IPS-18c (cell line): ENCODE measurements around the gene ZNF532.

Source experiments
- H3K4me3 ChIP-seq: 2 replicates; pipeline ENCODE4 v1.7.0; 2013; ENCODE audit warnings: low read depth, mild to moderate bottlenecking, low read length, moderate library complexity; ENCODE audit not compliant: insufficient read depth
- H3K9me3 ChIP-seq: one replicate; pipeline ENCODE4 v1.6.1; 2013; ENCODE audit warnings: mild to moderate bottlenecking, low read length, moderate library complexity; ENCODE audit not compliant: control insufficient read depth, insufficient read depth

The ZNF532 gene

GRCh38 chr18:58943896-58944295 is 79.2 kb downstream of the ZNF532 start:
- Histone ChIP-seq H3K9me3 (no peaks in the 10 kb centered on the region), H3K4me3 (no peak overlapping the region)

- Histone ChIP-seq H3K4me3 (no peak overlapping the region), H3K9me3 (no peaks in the 10 kb centered on the region)
These were observed 82.6 kb downstream of the ZNF532 start for GRCh38 chr18:58947136-58947732.

- Histone ChIP-seq H3K4me3 (no peak overlapping the region), H3K9me3 (no peaks in the 10 kb centered on the region)
These were observed 84.4 kb downstream of the ZNF532 start for GRCh38 chr18:58949031-58949430.

GRCh38 chr18:58951986-58952702 is 87.5 kb downstream of the ZNF532 start:
- no peak overlapping the region for H3K4me3 ChIP-seq
- no peaks in the 10 kb centered on the region for H3K9me3 ChIP-seq

- H3K4me3 ChIP-seq = no peak overlapping the region
- H3K9me3 ChIP-seq = no peaks in the 10 kb centered on the region
These were observed 88.2 kb downstream of the ZNF532 start for GRCh38 chr18:58952858-58953257.

- H3K9me3 ChIP-seq = no peaks in the 10 kb centered on the region
- H3K4me3 ChIP-seq = no peak overlapping the region
These were observed 89.0 kb downstream of the ZNF532 start for GRCh38 chr18:58953627-58954026.

- no peak overlapping the region for H3K4me3 ChIP-seq
These were observed 90.3 kb downstream of the ZNF532 start for GRCh38 chr18:58955001-58955400.

GRCh38 chr18:58955738-58956137 is 91.1 kb downstream of the ZNF532 start:
- H3K9me3 ChIP-seq = no peaks in the 10 kb centered on the region
- H3K4me3 ChIP-seq = no peak overlapping the region

More at GRCh38 chr18:58955001-58955400, 90.3 kb downstream of the ZNF532 start:
- no peaks in the 10 kb centered on the region for H3K9me3 ChIP-seq

- no peaks in the 10 kb centered on the region for H3K9me3 ChIP-seq
- H3K4me3 ChIP-seq = no peak overlapping the region
These were observed 94.0 kb downstream of the ZNF532 start for GRCh38 chr18:58958628-58959027.

- H3K9me3 ChIP-seq = no peaks in the 10 kb centered on the region
- no peak overlapping the region for H3K4me3 ChIP-seq
These were observed 95.8 kb downstream of the ZNF532 start for GRCh38 chr18:58960508-58960907.

GRCh38 chr18:58960946-58961722 is 96.5 kb downstream of the ZNF532 start:
- Histone ChIP-seq H3K9me3 (no peaks in the 10 kb centered on the region), H3K4me3 (no peak overlapping the region)

- H3K4me3 ChIP-seq = no peak overlapping the region
- H3K9me3 ChIP-seq = no peaks in the 10 kb centered on the region
These were observed 97.7 kb downstream of the ZNF532 start for GRCh38 chr18:58962336-58962735.

GRCh38 chr18:58965291-58966004 is 100.8 kb downstream of the ZNF532 start:
- no peak overlapping the region for H3K4me3 ChIP-seq
- H3K9me3 ChIP-seq = no peaks in the 10 kb centered on the region

GRCh38 chr18:58966005-58966677 is 101.5 kb downstream of the ZNF532 start:
- Histone ChIP-seq H3K9me3 (no peaks in the 10 kb centered on the region), H3K4me3 (no peak overlapping the region)

GRCh38 chr18:58966704-58967103 is 102.0 kb downstream of the ZNF532 start:
- Histone ChIP-seq H3K9me3 (no peaks in the 10 kb centered on the region), H3K4me3 (no peak overlapping the region)

- no peaks in the 10 kb centered on the region for H3K9me3 ChIP-seq
- H3K4me3 ChIP-seq = no peak overlapping the region
These were observed 103.1 kb downstream of the ZNF532 start for GRCh38 chr18:58967751-58968254.
